Measurements from ENCODE around the gene MIF4GD. TPM values are rescaled to one million over a fixed set of nuclear protein-coding genes. Genes with fewer than 3 reads are reported as not detected.
A peak's percentile ranks its signal among the peaks of the same experiment; 100 is the strongest.

The MIF4GD gene
- total and polyA plus RNA-seq, 9 of the 15 experiments (the other 6 are each of a cell fraction or from before 2014, with no cell fraction given) = 11.8 to 63.8 (median 28.1) TPM

DNA sequence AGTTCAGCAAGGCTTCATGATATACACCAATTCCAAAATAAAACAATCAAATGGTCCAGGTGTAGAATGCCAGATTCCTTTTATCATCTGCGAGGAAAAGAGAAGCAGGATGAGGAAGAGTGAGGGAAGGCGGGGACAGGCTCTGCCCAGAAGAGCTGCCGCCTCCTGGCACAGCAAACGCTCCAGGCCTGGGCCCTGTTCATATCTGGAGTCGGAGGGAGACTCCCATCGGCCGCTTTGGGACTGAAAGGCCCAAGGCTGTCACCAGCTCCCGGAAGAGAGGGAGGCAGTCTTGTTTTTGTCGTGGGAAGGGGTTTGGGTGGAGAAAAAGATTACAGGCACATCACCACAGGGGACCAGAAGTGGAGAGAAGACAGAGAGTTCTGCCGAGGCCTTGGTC lies 47.2 kb upstream of the MIF4GD start:
- ATAC-seq (no peak), DNase-seq (ENCODE audit: extremely low read depth in 1 of 4, low spot score in 3 of 4) (no peak), FAIRE-seq (no peak)
- WGBS (ENCODE audit: insufficient coverage, low coverage, missing lambda C conversion rate) = 76% methylated on average over 4 of the region's 10 CpGs
- Histone ChIP-seq H2AFZ (ENCODE audit: low read depth, low read length) (no peak overlapping the region), H3K9ac (ENCODE audit: insufficient read depth in 1 of 2, low read depth in 2 of 2, low read length in 2 of 2) (0 out of 4 replicates have a peak overlapping the region, but pooled peaks of 1 of the 2 experiments have one; percentile 2), H3K9me3 (replicated peaks; ENCODE audit: control insufficient read depth, insufficient read depth, low read depth, low read length) (no peaks in the 10 kb centered on the region), H3K9me1 (ENCODE audit: control insufficient read depth, insufficient read depth, low read length) (no peaks in the 10 kb centered on the region), H4K20me1 (replicated peaks; ENCODE audit: control insufficient read depth, insufficient read depth, low read length) (no peaks in the 10 kb centered on the region), H3K4me1 (replicated peaks in 1 of 2; ENCODE audit: control insufficient read depth in 2 of 2, insufficient read depth in 2 of 2, low read length in 2 of 2) (peaks cover 1 to 16% of the 10 kb centered on the region in 2 experiments; a peak in 4 of 5 replicates), H3K27ac (ENCODE audit: extremely low read depth, low read depth, low read length) (no peak overlapping the region), H3K27me3 (ENCODE audit: control insufficient read depth in 2 of 2, insufficient read depth in 2 of 2, low read length in 2 of 2) (no peaks in the 10 kb centered on the region), H3K79me2 (ENCODE audit: control insufficient read depth, insufficient read depth, low read length) (no peaks in the 10 kb centered on the region; the same call in 2 of the 3 replicates), H3K36me3 (ENCODE audit: control insufficient read depth, insufficient read depth, low read length) (peaks cover 49% of the 10 kb centered on the region; the same call in 2 of the 3 replicates), H3K4me3 (no peak overlapping the region), H3K4me2 (ENCODE audit: insufficient read depth, low read length) (no peak overlapping the region)
- ChIA-PET POLR2A (interaction anchor here (0.6 to 3.6 kb wide), 4 partner anchors 12 to 194 kb away, joined by 3 to 19 read pairs (median 8); no protein-coding TSS in a partner anchor), CTCF (ENCODE audit: low intra/inter-chr PET ratio) (no interaction called here)
- TSS peak; percentile 38 for BruUV-seq (replicated peaks)
- in situ Hi-C loops (cut with MboI) (no loop called here), intact Hi-C loops (cut with micrococcal nuclease) (no loop called here)
- TF ChIP-seq YBX1 (IDR thresholded peaks at IDR 0.05) (no peak), ZNF431 (CRISPR knock-in tag; IDR thresholded peaks at IDR 0.05) (no peak), PPARD (CRISPR knock-in tag; IDR thresholded peaks at IDR 0.05) (no peak), KDM5B (IDR thresholded peaks at IDR 0.05; ENCODE audit: insufficient replicate concordance, low read depth, low read length) (no peak), MAZ (CRISPR knock-in tag; conservative IDR thresholded peaks at IDR 0.05 in 1 of 2, IDR thresholded peaks at IDR 0.05 in 1 of 2) (no peak)

DNA sequence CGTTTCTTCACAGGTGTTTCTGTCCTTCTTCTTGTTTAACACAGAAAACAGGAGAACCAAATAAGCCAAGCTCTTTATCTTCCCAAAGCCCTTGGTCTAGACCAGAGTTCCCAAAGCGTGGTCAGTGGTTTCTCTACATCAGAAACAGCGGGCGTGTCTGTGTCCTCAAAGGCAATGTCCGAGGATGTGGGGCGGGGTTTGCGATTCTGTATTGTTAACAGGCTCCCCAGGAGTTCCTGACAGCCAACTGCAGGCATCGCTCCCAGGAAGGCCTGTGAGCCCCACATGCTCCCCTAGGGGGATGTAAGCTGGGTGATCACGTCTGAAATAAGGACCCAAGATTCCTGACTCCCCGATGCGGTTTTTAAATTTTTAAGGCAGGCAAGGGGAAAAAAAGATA lies 46.6 kb upstream of the MIF4GD start:
- intact Hi-C loops (cut with micrococcal nuclease) = no loop called here
- ATAC-seq = peak; percentile 75
- peaks cover 0 to 15% of the 10 kb centered on the region in 2 experiments; a peak in 4 of 5 replicates for H3K4me1 ChIP-seq (replicated peaks in 1 of 2; ENCODE audit: control insufficient read depth in 2 of 2, insufficient read depth in 2 of 2, low read length in 2 of 2)
- FAIRE-seq = peak; percentile 63
- H3K79me2 ChIP-seq (ENCODE audit: control insufficient read depth, insufficient read depth, low read length) = no peaks in the 10 kb centered on the region; the same call in 2 of the 3 replicates
- no peaks in the 10 kb centered on the region for H3K9me1 ChIP-seq (ENCODE audit: control insufficient read depth, insufficient read depth, low read length)
- no TSS peak for BruUV-seq (replicated peaks)
- H3K27me3 ChIP-seq (ENCODE audit: control insufficient read depth in 2 of 2, insufficient read depth in 2 of 2, low read length in 2 of 2) = no peaks in the 10 kb centered on the region
- TF ChIP-seq ATF2 (CRISPR knock-in tag; IDR thresholded peaks at IDR 0.05) (no peak), CTCFL (IDR thresholded peaks at IDR 0.05; ENCODE audit: borderline replicate concordance, insufficient read depth, low read depth, low read length, poor library complexity, severe bottlenecking) (peak; percentile 29)
- H3K4me3 ChIP-seq = no peak overlapping the region
- H3K9ac ChIP-seq (ENCODE audit: insufficient read depth in 1 of 2, low read depth in 2 of 2, low read length in 2 of 2) = no peak overlapping the region
- H3K9me3 ChIP-seq (replicated peaks; ENCODE audit: control insufficient read depth, insufficient read depth, low read depth, low read length) = no peaks in the 10 kb centered on the region
- no peak overlapping the region for H3K27ac ChIP-seq (ENCODE audit: extremely low read depth, low read depth, low read length)
- CTCF ChIA-PET (ENCODE audit: low intra/inter-chr PET ratio) = no interaction called here
- H4K20me1 ChIP-seq (replicated peaks; ENCODE audit: control insufficient read depth, insufficient read depth, low read length) = no peaks in the 10 kb centered on the region
- 55% methylated on average over 11 of the region's 11 CpGs for WGBS (ENCODE audit: insufficient coverage, low coverage, missing lambda C conversion rate)
- POLR2A ChIA-PET = interaction anchor here (0.6 to 3.6 kb wide), 6 partner anchors 11 to 194 kb away, joined by 3 to 19 read pairs (median 4); partner anchors contain the start of gene GRB2
- no peak overlapping the region for H3K4me2 ChIP-seq (ENCODE audit: insufficient read depth, low read length)
- DNase-seq (ENCODE audit: extremely low read depth in 1 of 4, low spot score in 3 of 4) = peak; percentile 51 to 59 (median 54)
- peaks cover 48% of the 10 kb centered on the region; the same call in 2 of the 3 replicates for H3K36me3 ChIP-seq (ENCODE audit: control insufficient read depth, insufficient read depth, low read length)
- in situ Hi-C loops (cut with MboI) = no loop called here
- no peak overlapping the region for H2AFZ ChIP-seq (ENCODE audit: low read depth, low read length)

Data from K562 (cell line).